D721Med (cell line): ENCODE measurements around the gene TRNP1.

Experiments used
- DNase-seq: peaks from one replicate; pipeline ENCODE4 v3.0.0; 2011; ENCODE audit warnings: low spot score; ENCODE audit not compliant: insufficient read length
- FAIRE-seq: peaks from 2 replicates; lab custom pipeline; 2011; peaks lifted over from hg19 to GRCh38; lab: Jason Lieb, UNC
- CTCF ChIP-seq: IDR thresholded peaks from 2 replicates; pipeline ENCODE4 v1.5.1; 2012; ENCODE audit warnings: mild to moderate bottlenecking, control low read depth; ENCODE audit not compliant: insufficient read depth; ENCODE audit errors: missing control alignments

TRNP1 gene

GRCh38 chr1:26972390-26972789 is 21.1 kb upstream of the TRNP1 start:
- no peak for TF ChIP-seq CTCF
- no peak for DNase-seq
- FAIRE-seq: no peak

- no peak for FAIRE-seq
- no peak for TF ChIP-seq CTCF
- DNase-seq: no peak
These were observed 20.7 kb upstream of the TRNP1 start for GRCh38 chr1:26972821-26973220.

DNA sequence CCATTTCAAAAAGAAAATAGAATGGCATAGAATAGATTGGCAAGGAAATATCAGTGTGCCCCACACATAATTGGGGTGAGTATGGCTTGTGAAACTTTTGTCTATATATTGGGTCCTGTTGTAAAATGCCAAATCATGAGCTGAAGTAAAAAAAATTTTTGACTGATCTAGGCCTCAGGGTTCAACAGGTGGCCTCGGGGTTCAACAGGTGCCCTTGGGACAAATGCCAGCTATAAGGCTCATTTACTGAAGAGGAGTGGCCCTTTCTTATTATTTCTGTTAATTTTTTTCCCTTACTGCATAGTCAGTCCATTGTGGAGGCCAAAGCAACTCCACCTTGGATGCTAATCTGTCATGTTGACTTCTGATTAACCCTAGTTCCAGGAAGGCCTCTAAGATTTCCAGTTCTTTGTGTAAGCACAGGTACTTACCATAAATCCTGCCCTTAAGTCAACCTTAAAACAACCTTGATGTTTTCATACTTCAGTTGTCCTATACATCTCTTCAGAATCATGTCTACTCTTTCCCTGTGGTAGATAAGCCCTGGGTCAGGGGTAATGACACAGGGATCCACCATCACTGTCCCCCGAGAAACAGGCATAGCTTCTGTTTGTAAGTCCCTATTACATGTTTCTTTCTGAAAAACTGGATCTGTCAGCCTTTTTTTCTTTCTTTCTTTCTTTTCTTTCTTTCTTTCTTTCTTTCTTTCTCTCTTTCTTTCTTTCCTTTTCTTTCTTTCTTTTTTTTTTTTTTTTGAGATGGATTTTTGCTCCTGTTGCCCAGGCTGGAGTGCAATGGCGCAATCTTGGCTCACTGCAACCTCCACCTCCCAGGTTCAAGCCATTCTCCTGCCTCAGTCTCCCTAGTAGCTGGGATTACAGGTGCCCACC is 16.6 kb upstream of the TRNP1 start:
- no peak for FAIRE-seq
- TF ChIP-seq CTCF: no peak
- DNase-seq: no peak

- DNase-seq: no peak
- TF ChIP-seq CTCF: no peak
- FAIRE-seq: no peak
These were observed 14.6 kb upstream of the TRNP1 start for GRCh38 chr1:26978901-26979300.

DNA sequence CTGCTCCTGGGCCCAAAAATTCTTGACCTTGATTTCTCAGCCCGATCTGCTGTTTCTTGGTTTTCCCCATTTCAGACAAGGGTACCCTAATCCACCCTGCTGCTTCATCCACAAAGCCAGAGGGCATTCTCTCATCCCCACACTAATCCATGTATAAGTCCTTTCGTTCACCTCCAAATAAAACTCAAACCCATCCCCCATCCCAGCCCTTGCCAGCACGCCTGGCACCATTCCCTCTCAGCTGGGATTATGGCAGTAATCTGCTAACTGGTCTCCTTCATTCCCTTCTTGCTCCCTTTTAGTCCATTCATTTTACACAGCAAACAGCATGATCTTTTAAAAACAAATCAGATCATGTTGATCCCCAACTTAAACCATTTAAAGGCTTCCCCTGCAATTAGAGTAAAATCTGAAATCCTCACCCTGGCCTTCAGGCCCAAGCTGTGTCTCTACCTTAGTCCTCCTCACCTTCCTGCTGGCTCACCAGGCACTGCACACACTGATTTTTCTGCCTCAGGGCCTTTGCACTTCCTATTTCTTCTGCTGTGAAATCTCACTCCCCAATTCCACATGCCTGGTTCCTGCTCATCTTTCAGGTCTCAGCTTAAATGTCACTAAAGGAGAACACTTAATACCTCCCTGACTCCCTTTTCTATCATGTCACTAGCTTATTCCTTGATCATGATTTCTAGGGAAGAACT is 12.2 kb upstream of the TRNP1 start:
- DNase-seq (no peak), FAIRE-seq (no peak)
- no peak for TF ChIP-seq CTCF

- no peak for DNase-seq
- no peak for FAIRE-seq
- TF ChIP-seq CTCF: no peak
These were observed 9.6 kb upstream of the TRNP1 start for GRCh38 chr1:26983863-26984262.

GRCh38 chr1:26984291-26984690 is 9.2 kb upstream of the TRNP1 start:
- no peak for TF ChIP-seq CTCF
- no peak for DNase-seq
- FAIRE-seq: no peak
